ENCODE data around the gene RAB5IF.
A peak's percentile ranks its signal among the peaks of the same experiment; 100 is the strongest.
"Not testable (repeated sequence)": the region's sequence is repeated elsewhere in the genome, so short reads cannot be mapped to it uniquely, and the experiment has no call there.

The RAB5IF gene

DNA sequence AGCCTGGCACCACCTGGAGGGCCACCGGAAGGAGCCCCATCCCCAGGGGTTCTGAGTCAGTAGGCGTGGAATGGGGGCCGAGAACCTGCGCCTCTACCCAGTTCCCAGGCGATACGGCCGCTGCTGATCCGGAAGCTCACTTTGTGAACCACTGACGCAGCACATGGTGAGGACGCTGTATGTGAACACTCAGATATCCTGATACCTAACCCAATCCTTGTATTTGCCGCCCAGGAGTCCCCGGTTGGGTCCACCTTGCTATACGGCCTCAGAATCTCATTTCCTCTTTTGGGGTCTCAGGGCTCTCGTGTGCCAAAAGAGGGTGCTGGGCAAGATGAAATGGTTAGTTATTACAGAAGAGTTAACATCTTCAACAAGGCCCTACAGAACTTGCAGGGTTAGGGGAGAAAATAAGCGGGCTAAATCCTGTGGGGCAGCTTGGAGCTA, 604 bp upstream of the RAB5IF start:
- H3K36me3 Mint-ChIP-seq, result peaks cover 25% of the 10 kb centered on the region
- peak overlapping the region; percentile 95 for H3K27ac Mint-ChIP-seq
- peaks cover 41% of the 10 kb centered on the region for H3K4me1 Mint-ChIP-seq
- H3K4me3 Mint-ChIP-seq, result peak overlapping the region; percentile 99
- CTCF ChIA-PET, result interaction anchor here (0.6 to 4.1 kb wide), 16 partner anchors 8 to 268 kb away, joined by 3 to 51 read pairs (median 6); a partner anchor contains a TSS
- H3K9me3 Mint-ChIP-seq, result no peaks in the 10 kb centered on the region
- peaks cover 4% of the 10 kb centered on the region for H3K27me3 Mint-ChIP-seq
- peak; percentile 69 for DNase-seq

DNA sequence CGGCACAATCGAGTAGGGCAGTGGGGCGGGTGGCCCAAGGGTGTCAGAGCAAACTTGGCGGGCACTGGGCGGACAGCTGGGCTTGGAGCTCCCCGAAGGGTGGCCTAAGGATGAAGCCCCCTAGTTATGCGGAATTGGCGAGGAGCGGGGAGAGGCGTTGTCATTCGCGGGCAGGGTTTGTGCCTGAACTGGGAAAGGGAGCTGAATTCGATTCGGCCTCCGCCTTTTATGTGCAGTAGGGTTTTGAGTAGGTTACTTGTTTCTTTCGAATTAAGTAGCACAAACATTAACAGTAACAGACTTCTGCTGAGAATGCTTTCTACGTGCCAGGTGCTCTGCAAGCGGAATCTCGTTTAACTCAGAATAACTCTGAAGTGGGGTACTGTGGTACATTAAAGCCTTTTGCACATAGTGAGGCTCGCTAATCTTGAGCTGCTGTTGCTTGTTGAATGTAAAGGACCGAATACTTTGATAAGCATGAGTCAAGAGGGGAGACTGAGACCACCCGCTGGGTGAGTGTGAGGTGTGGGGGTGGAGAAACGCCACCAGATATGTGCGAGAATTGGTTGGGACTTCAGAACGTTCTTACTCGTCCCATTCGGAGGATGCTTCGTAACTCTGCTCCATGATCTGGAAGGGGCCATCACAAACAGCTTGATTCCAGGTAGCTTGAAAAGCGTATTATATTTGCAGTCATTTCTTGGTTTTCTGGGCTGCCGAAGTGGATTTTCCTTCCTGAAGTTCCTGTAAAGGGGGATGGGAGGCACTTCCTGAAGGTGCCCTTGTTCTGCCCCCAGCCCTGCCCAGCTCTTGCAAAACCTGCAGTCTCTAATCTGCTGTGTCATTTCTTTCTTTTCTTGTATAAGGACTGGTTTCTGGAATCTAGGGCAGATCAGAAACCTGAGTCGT, 833 bp downstream of the RAB5IF start:
- Mint-ChIP-seq H3K9me3 (no peaks in the 10 kb centered on the region), H3K36me3 (peaks cover 34% of the 10 kb centered on the region), H3K27me3 (peaks cover 4% of the 10 kb centered on the region), H3K4me1 (peaks cover 37% of the 10 kb centered on the region), H3K4me3 (peak overlapping the region; percentile 99), H3K27ac (peak overlapping the region; percentile 95)
- DNase-seq, result peak; percentile 34
- CTCF ChIA-PET, result interaction anchor here (0.5 to 4.1 kb wide), 15 partner anchors 11 to 709 kb away, joined by 3 to 51 read pairs (median 6); no protein-coding TSS in a partner anchor

DNA sequence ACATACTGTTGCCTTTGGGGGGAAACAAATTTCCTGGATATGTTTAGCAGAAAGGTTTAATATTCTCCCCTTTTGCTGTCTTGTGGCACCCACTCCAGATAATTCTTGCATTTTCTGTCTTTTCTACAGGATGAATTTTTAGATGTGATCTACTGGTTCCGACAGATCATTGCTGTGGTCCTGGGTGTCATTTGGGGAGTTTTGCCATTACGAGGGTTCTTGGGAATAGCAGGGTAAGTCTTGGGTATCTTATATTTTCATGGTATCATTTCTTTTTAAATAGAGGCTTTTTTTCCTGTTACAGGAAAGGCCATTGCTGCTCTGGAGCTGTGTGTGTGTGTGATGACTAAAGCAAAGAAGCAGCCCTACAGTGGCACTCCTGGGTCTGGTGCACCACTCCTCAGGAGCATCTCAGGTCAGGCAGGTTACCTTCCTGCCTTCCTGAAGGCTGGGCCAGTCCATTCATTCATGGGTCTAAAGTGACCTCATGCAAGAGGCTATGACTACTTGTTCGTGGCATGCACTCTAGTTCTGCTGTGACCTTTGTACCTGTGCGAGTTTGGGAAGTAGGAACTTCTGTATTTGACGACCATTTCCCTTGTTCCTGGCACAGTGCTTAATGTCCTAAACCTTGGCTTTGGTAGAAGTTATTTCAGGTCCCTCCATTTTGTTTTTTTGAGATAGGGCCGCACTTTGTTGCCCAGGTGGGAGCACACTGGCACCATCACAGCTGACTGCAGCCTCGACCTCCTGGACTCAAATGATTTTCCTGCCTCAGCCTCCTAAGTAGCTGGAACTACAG, 2.2 kb downstream of the RAB5IF start:
- Mint-ChIP-seq H3K27ac (peak overlapping the region; percentile 84), H3K36me3 (peaks cover 45% of the 10 kb centered on the region), H3K27me3 (peaks cover 4% of the 10 kb centered on the region), H3K9me3 (no peaks in the 10 kb centered on the region), H3K4me1 (peaks cover 37% of the 10 kb centered on the region), H3K4me3 (peak overlapping the region; percentile 99)
- CTCF ChIA-PET, result interaction anchor here (1.2 kb wide), 1 partner anchor 147 kb away, joined by 5 read pairs; no protein-coding TSS in a partner anchor
- DNase-seq, result no peak

DNA sequence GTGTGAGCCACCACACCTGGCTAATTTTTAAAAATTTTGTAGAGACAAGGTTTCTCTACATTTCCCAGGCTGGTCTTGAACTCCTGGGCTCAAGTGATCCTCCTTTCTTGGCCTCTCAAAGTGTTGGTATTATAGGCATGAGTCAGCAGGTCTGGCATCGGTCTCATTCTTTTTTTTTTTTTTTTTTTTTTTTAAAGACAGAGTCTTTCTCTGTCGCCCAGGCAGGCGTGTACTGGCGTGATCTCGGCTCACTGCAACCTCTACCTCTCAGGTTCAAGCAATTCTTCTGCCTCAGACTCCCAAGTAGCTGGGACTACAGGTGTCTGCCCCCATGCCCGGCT, 2.8 kb downstream of the RAB5IF start:
- not testable (repeated sequence) for H3K4me3 Mint-ChIP-seq, H3K9me3 Mint-ChIP-seq, DNase-seq, H3K27me3 Mint-ChIP-seq
- H3K36me3 Mint-ChIP-seq, result peaks cover 50% of the 10 kb centered on the region
- peaks cover 39% of the 10 kb centered on the region for H3K4me1 Mint-ChIP-seq
- CTCF ChIA-PET, result interaction anchor here (1.2 kb wide), 1 partner anchor 146 kb away, joined by 5 read pairs; no protein-coding TSS in a partner anchor
- peak overlapping the region; percentile 58 for H3K27ac Mint-ChIP-seq

DNA sequence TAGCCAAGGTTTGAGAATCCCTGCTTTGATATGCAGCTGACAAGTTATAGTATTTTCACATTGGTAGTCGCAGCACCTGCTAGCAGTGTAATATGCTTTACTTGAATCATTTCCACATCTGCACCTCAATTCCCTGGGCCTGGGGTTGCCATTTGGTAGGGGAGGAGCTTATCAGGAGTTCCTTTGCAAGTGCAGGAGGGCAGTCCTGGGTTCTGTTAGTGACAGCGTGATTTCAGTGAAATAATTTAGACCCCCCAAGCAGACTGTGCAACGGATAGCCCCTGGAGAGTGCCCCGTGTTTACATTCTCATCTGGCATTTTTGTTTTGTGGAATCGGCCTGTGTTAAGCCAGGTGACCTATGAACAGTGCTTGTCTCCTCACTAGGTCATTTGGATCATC, 6.0 kb downstream of the RAB5IF start:
- Mint-ChIP-seq H3K27ac (no peak overlapping the region), H3K27me3 (no peaks in the 10 kb centered on the region), H3K4me3 (no peak overlapping the region), H3K9me3 (no peaks in the 10 kb centered on the region), H3K4me1 (peaks cover 24% of the 10 kb centered on the region), H3K36me3 (peaks cover 67% of the 10 kb centered on the region)
- CTCF ChIA-PET, result interaction anchor here (0.9 to 3.5 kb wide), 7 partner anchors 32 to 162 kb away, joined by 3 to 21 read pairs (median 9); partner anchors contain the start of genes DSN1 and SLA2
- DNase-seq, result no peak

DNA sequence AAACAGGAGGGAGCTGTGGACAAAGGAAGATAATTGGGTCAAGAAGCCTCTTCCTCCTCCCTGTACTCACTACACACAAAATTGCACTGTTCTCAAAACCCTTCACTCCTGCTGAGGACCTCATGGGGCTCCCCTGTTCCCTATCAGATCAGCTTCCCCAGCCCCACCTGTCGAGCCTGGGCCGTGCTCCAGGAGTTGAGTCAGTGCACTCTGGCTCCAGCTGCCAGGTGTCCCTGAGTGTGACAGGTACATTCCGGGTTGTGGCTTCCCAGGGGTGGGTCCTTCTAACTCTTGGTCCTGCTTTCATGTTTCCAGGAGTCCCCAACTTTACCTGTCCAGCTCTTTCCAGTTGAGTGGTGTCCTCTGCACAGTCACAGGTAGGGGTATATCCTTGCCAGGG, 8.4 kb downstream of the RAB5IF start:
- CTCF ChIA-PET, result interaction anchor here (1.0 to 3.5 kb wide), 6 partner anchors 12 to 141 kb away, joined by 3 to 21 read pairs (median 4); partner anchors contain the start of gene SLA2
- Mint-ChIP-seq H3K9me3 (no peaks in the 10 kb centered on the region), H3K27ac (no peak overlapping the region), H3K4me3 (no peak overlapping the region), H3K27me3 (no peaks in the 10 kb centered on the region), H3K4me1 (peaks cover 4% of the 10 kb centered on the region), H3K36me3 (peaks cover 55% of the 10 kb centered on the region)
- DNase-seq, result no peak

DNA sequence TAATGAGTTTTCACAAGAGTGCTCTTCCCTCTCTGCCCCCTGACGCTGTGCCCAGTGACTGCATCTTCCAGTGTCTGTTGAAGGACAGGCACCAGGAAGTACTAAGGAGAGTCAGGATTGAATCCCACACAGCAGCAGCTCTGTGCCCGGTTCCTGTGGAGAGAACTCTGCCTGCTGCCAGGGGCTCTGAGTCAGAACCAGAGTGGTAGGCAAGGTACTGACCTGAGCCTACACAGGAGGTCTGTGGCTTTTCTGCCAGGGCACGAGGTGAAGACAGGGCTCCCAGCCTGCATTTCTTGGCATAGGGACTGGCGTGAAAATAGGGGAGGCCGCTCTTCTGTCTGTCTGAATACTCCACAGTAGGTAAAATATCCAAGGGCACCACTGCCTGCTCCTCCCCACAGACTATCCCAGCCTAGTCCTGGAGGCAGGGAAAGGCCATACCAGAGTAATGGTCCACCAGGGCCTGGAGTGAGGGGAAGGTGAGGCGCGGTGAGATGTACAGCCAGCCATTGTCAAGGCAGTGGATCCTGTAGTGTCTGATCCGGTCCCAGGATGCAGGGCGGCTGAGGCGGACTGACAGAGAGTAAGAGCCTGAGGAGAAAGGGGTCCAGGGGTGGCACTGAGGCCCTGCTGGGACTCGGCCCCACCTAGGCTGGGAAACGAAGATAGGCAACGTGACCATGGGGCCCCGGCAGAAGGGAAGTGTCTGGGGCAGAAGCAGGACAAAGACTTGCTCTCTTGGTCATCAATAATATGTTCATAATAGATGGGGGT, 9.4 kb downstream of the RAB5IF start:
- H3K36me3 Mint-ChIP-seq, result peaks cover 48% of the 10 kb centered on the region
- peaks cover 4% of the 10 kb centered on the region for H3K4me1 Mint-ChIP-seq
- no peaks in the 10 kb centered on the region for H3K27me3 Mint-ChIP-seq
- CTCF ChIA-PET, result interaction anchor here (0.7 to 3.5 kb wide), 5 partner anchors 11 to 193 kb away, joined by 3 to 21 read pairs (median 4); partner anchors contain the start of gene SLA2
- no peaks in the 10 kb centered on the region for H3K9me3 Mint-ChIP-seq
- peak overlapping the region; percentile 37 for H3K27ac Mint-ChIP-seq
- H3K4me3 Mint-ChIP-seq, result no peak overlapping the region
- DNase-seq, result no peak

DNA sequence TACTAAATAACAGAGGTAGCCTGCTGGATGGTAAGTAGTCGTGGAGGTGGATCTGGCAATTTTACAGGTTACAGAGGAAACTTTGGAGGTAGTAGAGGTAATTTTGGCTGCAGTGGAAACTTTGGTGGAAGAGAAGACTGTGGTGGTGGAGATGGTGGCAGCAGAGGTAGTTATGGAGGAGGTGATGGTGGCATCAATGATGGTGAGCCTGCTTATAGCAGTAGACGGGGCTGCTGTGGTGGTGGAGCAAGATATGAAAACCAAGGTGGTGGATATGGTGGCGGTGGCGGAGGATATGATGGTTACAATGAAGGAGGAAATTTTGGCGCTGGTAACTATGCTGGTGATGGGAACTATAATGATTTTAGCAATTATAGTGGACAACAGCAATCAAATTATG, 15.3 kb downstream of the RAB5IF start:
- Mint-ChIP-seq H3K4me3 (no peak overlapping the region), H3K9me3 (no peaks in the 10 kb centered on the region), H3K27ac (no peak overlapping the region), H3K27me3 (no peaks in the 10 kb centered on the region), H3K4me1 (peaks cover 23% of the 10 kb centered on the region), H3K36me3 (peaks cover 25% of the 10 kb centered on the region)
- DNase-seq, result no peak
- CTCF ChIA-PET, result no interaction called here

DNA sequence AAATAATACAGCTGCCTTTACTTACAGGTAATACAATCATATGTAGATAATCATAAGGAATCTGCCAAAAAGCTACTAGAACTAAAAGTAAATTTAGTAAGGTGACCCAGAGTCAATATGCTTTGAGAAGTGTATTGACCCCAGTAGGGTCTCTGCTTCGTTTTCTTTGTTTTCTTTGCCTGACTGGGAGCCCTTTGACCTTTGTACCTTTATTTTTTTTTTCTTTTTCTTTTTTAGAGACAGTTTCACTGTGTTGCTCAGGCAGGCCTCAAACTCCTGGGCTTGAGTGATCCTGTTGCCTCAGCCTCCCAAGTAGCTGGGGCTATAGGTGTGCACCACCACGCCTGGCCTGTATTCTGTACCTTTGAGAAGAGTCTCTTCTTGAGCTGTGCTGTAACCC, 17.9 kb downstream of the RAB5IF start:
- Mint-ChIP-seq H3K27me3 (no peaks in the 10 kb centered on the region), H3K4me1 (peaks cover 28% of the 10 kb centered on the region), H3K36me3 (peaks cover 39% of the 10 kb centered on the region), H3K9me3 (no peaks in the 10 kb centered on the region), H3K4me3 (no peak overlapping the region), H3K27ac (peak overlapping the region; percentile 69)
- DNase-seq, result no peak
- CTCF ChIA-PET, result interaction anchor here (1.0 to 2.5 kb wide), 3 partner anchors 10 to 21 kb away, joined by 5 to 8 read pairs (median 6); partner anchors contain the start of gene RAB5IF

DNA sequence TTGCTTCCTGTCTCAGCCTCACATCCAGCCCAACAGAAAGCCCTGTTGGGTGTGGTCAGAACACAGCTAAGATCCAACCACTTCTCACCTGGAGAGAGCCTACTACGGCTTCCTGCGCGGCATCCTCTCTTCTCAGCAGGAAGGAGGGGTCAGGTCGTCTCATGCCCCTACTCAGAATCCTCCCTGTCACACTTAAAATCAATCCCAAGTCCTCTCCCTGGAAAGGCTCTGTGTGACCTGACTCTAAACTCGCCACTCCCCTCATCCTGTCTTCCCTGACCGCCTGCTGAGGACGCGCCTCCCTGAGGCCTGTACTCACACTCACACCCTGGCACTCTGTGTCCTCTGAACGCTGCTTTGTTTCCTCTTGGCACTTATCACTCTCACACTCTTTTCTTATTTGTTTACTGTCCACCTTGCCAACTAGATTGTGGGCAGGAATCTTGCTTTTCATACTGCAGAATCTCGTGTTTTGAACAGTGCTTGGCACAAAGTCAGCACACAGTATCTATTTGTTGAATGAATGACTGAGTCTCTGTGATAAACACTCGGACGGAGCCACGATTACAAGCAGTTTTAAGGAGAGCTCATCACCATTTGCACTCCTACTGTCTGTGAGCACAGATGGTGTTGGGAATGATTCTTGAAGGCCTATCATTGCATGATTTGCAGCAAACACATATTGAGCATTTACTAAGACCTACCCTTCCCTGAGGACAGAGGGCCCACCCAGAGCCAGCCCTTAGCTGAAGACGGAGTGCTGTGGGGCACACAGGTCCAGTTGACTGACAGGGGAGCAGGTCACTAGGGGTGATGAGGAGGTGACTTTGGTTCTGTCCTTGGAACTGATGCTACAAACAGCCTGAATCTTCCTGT, 18.7 kb downstream of the RAB5IF start:
- CTCF ChIA-PET, result interaction anchor here (1.0 to 2.5 kb wide), 3 partner anchors 11 to 20 kb away, joined by 5 to 8 read pairs (median 6); partner anchors contain the start of gene RAB5IF
- H3K36me3 Mint-ChIP-seq, result peaks cover 41% of the 10 kb centered on the region
- peaks cover 35% of the 10 kb centered on the region for H3K4me1 Mint-ChIP-seq
- no peak overlapping the region for H3K4me3 Mint-ChIP-seq
- H3K27ac Mint-ChIP-seq, result peak overlapping the region; percentile 53
- H3K9me3 Mint-ChIP-seq, result no peaks in the 10 kb centered on the region
- no peak for DNase-seq
- H3K27me3 Mint-ChIP-seq, result no peaks in the 10 kb centered on the region

DNA sequence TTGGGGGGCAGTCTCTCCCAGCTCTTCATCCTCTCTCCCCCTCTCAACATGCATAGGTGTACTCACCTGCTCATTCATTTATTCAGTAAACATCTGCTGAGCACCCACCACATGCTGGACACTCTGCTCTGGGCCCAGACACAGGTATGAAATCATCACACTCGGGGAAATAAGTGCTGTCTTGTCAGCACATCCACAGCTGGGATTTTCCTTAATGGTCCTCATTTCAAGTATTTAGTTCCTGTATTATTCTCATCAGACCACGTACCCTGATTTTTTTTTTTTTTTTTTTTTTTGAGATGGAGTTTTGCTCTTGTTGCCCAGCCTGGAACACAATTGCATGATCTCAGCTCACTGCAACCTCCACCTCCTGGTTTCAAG, 19.4 kb downstream of the RAB5IF start:
- no peaks in the 10 kb centered on the region for H3K27me3 Mint-ChIP-seq

DNA sequence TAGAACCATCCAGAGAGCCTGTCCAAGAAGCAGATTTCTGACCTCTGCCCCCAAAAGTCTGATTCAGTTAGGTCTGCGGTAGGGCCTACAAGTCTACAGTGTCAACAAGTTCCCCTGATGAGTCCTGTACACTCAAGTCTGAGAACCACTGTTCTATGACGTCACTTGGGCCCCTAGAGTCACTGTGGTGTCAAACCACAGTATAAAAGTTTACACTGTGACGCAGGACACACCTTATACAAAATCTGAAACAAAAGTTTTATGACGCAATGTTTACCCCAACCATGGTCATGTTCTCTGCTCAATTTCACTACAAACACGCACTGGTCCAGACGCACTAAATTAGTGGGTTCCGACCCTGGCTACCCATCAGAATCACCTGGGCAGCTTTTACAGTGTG, 22.5 kb downstream of the RAB5IF start:
- H3K4me3 Mint-ChIP-seq, result no peak overlapping the region
- DNase-seq, result no peak
- no peaks in the 10 kb centered on the region for H3K9me3 Mint-ChIP-seq
- peak overlapping the region; percentile 67 for H3K27ac Mint-ChIP-seq
- peaks cover 58% of the 10 kb centered on the region for H3K4me1 Mint-ChIP-seq
- no peaks in the 10 kb centered on the region for H3K27me3 Mint-ChIP-seq
- CTCF ChIA-PET, result interaction anchor here (0.8 kb wide), 1 partner anchor 18 kb away, joined by 3 read pairs; no protein-coding TSS in a partner anchor
- H3K36me3 Mint-ChIP-seq, result peaks cover 67% of the 10 kb centered on the region

More for the DNA sequence above, 19.4 kb downstream of the RAB5IF start:
- peaks cover 45% of the 10 kb centered on the region for H3K36me3 Mint-ChIP-seq
- no peaks in the 10 kb centered on the region for H3K9me3 Mint-ChIP-seq
- CTCF ChIA-PET, result interaction anchor here (2.5 to 2.6 kb wide), 2 partner anchors 11 to 12 kb away, joined by 6 read pairs; no protein-coding TSS in a partner anchor
- DNase-seq, result no peak
- H3K27ac Mint-ChIP-seq, result peak overlapping the region; percentile 53
- H3K4me3 Mint-ChIP-seq, result no peak overlapping the region
- H3K4me1 Mint-ChIP-seq, result peaks cover 41% of the 10 kb centered on the region
